Stimulated activated CD8-positive, alpha-beta memory T cell treated with anti-CD3 and anti-CD28 coated beads, Interleukin-7, amount 100 ng/mL, for 24 hours (primary cell): ENCODE measurements around the gene YKT6.

Source experiments
- DNase-seq: peaks from one replicate; pipeline ENCODE4 v3.0.0-alpha.2; 2020; ENCODE audit warnings: low read depth

YKT6 gene

DNA sequence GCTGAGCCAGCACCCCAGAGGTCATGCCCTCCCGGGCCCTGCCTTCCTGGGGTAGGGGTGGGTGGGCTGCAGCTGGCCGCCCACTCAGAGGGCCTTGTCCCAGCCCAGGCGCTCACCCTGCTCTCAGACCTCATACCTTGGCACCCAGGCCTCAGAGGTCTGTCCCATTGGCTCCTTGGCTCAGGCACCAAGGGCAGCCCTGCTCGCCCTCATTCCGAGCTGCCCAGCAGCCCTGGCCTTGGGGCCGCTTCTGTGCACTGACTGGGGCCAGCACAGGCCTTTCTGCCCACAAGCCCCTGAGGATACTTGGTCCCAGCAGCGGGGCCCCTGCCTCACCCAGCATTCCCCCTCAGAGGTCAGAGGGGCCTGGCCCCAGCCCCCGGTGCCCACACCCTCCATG lies 34.3 kb downstream of the YKT6 start:
- DNase-seq: no peak

DNA sequence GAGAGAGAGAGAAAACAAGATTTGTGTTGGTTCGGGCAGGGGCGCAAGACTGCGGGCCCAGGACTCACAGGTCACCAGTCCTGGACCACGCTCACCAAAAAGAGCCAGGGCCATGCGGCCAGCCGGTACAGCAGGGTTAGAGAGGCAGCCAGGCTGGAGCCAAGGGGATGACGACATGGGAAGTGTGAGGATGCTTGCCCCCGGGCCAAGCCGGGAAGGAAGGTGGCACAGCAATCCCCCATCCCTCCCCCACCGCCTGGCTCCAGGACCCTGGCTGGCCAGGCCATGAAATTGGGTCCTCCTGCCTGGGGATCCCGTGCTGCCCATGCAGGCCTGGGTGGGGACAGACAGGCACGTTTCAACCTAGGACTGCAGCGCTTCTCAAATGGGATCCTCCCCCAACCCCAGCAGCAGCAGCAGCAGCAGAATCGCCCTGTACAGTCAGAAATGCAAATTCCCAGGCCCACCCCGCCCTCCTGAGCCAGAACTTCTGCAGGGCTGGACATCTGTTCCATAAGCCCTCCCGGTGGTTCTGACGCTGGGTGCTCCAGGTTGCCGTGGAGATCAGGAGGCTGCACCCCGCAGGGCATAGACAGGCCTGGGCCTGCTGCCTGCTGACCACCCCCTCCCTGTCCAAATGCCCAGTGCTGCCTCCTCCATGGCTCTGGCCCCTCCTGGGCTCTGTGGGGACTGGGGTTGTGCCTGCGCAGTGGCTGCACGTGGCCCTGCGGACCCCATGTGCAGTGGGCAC lies 35.0 kb downstream of the YKT6 start:
- no peak for DNase-seq

DNA sequence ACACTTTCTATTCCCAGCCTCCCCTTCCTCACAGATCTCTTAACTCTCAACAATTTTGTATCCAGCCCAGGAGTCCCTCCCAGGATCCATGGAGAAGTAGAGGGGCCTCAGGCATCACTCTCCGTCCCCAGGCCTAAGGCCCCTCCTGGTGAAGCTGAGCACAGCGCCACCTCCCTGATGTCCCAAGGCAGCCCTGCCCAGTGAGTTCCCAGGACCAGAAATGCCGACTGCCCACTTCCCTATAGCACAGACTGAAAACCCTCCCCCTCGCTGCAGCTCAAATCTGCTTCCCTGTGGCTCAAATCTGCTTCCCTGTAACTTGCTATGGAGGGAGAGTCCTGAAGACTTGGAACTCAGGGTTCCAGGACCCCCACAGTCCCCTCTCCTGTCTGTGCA lies 35.6 kb downstream of the YKT6 start:
- DNase-seq: no peak

DNA sequence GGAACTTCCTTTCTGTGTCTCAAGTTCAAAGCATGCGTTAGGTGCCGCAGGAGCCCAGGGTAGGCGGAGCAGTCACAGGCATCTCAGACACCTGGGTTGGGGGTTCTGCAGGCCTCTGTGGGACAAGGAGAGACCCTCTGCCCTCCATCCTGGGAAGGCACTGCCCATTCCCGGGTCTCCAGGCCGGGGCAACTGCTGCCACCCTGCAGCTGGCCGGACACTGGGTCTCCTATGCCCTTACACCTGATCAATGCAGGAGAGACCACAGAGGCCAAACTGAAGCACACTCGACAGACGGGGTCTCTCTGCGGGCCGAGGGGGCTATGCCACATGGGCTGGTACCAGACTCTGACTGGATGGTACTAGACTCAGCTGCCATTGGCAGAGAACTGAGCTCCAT lies 36.9 kb downstream of the YKT6 start:
- no peak for DNase-seq

DNA sequence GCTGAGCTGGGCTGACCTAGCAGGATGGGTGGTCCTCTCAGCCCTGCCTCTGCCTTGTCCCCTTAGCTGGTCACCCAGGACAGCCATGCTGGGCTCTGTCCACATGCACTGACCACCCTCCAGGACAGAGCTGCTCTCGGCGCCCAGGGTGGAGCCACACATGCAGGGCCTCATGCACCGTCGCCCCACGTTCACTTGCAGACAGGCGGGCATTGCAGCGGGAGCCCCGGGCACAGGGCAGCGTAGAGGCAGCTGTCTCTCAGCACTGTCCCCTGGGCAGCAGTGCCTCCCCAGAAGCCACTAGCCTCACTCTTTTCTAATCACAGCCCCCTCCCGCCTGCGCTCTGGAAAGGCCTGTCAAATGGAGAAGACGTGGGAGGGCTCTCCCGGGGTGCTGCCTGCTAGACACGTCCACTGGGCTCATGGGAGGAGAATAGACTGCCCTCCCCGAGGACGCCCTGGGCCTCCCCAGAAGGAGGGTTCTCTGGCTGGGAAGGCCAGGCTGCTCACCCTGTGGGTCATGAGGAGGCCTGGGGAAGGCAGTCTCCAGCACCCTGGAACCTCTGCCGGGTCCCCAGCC lies 37.4 kb downstream of the YKT6 start:
- DNase-seq: no peak

DNA sequence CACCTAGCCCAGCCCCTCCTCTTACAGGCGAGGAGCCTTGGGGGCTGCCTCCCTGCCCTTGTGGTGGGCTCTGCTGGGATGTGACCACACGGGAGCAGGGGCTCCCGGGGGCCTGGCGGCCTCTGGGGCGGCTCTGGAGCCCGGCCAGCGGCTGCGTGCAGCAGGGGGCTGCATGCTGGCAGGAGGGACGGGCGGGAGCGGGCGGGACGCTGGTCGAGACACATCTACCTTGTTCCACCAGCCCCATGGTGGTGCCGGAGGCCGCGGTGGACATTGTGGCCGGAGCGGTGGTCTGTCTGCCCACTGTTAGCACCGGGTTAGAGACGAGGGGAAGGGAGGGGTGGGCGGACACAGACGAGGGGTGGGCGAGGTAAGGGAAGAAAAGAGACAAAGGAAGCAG lies 38.6 kb downstream of the YKT6 start:
- DNase-seq: no peak

DNA sequence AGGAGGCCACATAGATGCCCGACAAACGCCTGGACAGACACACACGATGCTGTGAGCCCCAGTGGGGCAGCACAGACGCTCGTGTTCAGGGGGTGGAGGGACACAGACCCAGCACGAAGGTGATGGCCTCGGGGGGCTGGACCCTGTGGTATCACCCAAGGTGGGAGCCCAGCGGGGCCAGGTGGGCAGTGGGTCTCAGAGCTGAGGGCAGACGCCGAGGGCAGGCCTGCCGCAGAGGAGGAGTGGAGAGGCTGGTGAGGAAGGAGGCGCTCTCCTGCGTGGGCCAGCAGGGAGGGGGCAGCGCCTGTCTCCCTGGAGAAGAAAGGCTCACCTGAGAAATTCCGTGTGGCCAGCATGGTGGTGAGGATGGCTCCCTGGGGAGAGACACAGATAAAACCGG lies 39.6 kb downstream of the YKT6 start:
- DNase-seq: no peak

DNA sequence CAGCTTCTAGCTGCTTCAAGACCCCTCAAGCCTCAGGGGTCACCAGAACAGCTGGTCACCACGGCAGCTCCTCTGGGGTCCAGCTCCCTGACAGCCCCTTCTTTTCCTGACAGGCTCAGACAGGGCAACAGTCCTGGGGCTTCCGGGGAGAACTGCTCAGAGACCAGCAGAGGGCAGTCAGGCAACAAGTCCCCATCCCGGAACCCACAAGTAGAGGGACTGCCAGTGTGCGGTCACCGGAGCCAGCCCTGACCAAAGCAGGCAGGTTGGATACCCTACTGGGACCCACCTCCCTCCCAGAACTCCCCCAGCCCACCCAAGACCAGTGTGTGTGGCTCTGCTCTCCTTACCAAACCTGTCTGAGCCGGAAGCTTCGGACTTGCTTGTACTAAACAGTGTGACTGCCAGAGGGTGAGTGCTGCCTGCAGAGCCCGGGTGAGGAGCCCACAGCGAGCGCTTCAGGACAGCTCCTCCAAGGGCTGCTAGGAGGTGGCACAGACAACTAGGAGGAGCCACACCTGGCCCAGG lies 40.3 kb downstream of the YKT6 start:
- DNase-seq: peak; percentile 31

DNA sequence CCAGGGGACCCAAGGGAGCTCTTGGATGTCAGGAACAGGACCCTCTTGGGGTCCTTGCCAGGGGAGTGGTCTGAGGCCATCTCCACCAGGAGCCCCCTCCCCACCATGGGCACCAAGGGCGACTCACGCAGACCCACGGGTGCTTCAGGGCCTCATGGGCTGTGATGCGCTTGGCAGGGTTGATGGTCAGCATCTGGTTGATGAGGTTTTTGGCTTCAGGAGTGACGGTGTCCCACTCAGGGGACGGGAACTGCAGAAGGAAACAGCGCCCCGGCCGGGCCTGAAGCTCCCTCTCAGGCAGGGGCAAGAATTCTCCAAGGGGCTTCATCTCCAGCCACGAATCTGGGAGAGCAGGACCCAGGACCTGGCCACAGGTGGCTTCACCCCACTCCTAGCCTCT lies 41.3 kb downstream of the YKT6 start:
- DNase-seq: no peak

DNA sequence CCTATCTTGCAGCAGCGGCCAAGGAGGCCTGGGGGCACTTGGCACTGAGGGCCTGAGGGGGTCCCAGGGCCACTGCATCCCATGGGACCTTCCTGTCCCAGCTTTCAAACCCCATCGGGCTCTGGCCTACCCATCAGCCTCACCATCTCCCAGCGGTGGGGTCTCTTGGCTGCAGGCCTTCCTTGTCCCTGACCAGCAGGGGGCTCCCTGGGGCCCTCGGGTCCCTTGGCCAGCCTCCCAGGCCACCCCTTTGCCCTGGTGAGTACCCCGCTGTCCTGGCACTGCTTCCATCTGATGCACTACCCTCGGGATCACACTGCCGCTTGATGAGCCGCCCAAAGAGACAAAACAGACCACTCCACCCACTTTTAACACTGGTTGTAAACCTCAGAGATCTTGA lies 43.5 kb downstream of the YKT6 start:
- no peak for DNase-seq

DNA sequence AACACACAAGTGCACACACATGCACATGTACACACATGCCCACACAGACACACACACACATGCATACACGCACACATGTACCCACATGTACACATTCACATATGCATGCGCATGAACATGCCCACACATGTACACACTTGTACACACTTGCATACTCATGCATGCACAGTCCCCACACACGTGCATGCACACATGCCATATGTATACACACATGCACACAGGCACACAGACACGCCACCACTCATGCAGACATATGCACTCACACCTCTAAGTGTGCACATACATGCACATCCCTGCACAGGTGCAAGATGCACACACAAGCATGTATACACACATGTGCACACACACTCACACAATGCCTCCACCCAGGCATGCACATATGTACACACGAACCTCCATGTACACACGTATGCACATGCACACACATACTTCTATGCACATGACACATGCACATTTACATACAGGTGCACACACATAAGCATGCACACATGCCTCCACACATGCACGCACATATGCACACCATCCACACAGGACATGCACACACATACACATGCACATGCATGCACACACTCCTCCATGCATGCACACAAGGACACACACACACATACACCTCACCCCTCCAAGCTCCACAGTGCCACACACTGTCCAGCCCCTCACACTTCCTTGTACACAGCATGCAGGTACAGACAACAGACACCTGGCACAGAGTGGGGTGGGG lies 45.8 kb downstream of the YKT6 start:
- DNase-seq: no peak

DNA sequence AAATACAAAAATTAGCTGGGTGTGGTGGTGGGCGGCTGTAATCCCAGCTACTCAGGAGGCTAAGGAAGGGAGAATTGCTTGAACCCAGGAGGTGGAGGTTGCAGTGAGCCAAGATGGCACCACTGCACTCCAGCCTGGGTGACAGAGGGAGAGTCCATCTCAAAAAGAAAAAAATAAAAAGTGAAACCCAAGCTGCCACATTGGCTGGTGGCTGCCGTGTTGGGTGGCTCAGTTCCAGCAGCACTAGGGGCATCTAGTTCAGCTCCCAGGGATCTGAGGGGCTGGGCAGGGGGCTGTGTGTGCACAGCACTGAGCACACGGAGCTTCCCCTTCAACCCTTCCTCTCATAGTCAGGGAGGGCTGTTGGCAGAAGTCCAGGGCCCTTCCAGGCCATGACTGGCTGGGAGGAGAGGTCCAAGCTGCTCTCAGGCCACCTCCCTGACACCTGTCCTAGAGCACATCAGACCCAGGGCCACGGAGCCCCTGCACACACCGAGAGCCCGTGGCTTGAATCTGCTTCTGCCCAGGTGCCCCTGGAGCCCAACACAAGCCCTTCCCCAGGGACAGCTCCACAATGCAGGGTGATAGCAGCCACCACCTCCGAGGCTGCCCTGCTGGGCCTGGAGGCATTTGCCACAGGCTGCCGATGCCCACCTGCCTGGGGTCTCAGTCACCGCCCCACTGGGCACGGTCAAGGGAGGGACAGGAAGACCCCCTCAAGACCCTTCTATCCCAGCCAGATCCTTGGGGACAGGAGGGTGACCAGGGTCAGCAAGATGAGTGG lies 47.3 kb downstream of the YKT6 start:
- no peak for DNase-seq

DNA sequence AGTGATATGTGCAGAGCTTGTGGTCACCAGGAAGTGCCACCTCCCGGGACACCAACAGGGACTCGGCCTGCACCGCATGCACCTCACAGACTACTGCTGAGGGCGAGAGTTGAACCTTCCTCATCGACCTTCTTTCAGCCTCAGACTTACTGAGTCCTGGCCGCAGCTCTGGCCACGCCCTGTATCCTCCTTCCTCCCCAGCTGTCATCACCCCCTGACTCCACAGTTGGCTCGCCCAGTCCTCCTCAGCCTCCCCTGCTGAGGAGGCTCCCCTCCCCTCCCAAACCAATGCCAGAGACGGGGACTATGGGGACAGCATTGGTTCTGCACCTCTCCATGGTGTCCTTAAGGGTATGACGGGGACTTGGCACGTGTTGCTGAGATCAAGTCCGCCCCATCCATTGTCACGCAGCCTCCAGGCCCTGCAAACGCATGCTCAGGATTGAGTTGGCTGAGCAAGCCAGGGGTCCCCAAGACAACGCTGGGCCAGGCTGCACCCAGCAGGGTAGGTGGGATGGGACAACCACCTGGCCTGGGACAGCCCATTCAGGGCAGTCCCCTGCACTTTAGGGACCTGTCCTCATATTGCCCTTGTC lies 49.0 kb downstream of the YKT6 start:
- DNase-seq: no peak

DNA sequence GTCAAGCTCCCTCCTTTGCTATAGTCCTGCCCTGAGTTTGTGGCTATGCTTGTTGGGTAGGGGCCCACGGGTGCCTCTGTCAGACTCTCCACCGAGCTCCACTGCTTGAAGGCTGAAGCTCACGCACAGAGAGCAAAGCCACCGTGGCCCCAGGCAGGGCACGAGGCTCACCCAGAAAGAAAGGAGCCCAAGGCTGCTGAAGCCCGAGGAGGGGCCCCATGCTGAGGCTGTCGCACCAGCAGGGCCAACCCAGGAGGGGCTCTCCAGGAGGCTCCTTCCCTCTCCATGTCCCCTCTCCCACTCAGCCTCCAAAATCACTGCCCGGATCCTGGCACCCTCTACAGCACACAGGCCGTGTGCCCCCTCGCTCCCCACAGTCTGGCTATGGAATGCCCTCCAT lies 50.5 kb downstream of the YKT6 start:
- DNase-seq: no peak

DNA sequence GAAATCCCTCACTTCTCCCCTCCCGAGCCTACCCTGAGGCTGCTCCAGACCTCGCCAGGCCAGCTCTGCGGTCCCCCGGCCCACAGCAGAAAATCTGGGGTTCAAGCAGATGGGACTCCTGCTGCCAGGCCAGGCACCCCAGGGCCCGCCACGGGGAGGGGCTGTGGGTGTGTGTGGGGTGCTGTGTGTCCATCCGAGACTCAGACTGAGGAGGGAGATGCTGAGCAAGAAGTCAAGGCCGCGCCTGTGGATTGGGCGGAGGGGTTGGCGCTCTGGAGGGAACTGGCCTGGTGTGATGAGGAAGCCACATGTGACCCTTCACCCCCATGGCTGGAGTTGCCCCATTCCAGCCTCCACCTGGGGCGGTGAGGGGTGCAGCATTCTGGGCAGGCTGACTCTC lies 51.1 kb downstream of the YKT6 start:
- DNase-seq: no peak

DNA sequence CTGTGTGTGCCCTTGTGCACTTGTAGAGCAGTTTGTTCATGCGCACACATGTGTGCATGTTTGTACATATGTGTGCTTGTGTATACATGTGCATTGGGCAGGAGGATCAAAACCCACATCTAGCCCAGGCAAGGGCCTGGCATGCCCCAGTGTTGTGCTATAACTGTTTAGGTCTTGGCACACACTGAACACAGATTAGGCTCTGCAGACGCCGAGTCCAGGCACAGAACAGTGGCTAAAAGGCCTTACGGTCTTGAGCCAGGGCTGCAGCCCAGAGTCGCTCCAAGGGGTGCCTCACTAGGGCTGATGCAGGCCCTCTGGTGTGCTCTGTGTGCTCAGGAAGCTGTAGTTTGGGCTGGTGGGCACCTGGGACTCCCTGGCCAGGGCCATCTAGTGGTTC lies 55.7 kb downstream of the YKT6 start:
- DNase-seq: no peak

DNA sequence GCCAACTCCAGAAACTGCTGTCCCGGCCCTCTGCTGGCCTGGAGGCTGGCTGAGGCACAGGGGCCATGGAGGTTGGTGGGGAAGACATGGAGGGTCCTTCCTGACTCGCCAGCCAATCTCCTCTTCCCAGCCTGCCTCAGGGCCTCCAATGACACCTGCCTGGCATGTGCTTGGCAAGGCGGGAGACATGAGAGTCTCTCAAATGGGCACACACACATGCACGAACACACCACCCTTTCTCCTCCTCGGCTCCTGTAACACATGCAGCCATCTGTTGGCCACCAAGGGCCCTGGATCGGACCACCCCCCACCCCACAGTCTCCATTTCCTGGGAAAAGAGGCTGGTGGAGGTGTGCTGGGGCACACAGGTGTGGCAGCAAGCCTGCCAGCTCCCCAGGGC lies 56.4 kb downstream of the YKT6 start:
- DNase-seq: no peak

DNA sequence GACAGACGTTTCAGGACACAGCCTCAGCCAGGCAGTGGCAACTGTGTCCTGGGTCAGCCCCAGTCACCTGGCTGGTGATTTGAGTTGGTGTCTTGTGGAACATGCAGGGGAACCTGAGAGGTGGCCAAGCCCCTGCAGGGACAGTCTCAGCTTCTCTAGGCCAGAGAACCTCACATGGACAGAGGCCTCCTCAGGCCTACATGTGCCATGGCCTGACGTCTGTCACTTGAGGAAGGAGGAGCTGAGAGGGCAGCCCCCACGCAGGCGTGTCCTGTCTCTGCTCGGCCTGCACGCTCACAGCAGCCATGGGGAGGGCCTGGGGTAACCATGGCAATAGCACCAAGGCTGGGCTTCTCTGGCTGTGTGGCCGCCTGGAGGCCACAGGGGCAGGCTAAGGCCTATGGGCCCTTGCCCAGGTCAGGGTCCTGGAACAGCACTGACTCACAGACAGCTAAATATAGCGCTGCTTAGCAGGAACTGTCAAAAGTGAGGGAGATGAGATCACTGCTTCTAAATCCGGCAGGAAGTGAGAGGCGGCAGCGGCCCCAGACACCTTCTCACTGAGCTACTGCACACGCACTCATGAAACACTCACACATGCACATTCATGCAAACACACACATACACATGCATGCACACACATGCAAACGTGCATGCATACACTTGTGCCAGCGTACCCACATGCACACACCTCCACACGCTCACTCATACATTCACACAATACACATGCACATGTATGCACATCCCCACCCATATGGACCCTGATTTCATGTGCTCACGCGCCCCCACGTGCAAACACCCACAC lies 57.0 kb downstream of the YKT6 start:
- peak; percentile 38 for DNase-seq

DNA sequence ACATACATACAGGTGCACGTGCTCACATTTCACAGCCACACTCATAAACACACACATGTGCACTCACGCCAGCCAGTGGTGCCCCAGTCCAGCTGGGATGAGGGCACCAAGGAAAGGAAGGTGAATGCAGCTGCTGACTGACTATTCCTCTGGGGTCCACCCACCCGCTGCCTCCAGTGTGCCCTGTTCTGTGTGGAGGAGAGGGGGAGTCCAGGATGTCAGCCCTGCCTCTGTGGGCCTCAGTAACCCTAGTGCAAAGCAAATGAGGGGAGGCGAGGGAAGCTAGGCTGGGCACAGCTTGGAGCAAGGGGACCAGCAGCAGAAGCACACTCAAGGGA lies 57.6 kb downstream of the YKT6 start:
- DNase-seq: no peak

DNA sequence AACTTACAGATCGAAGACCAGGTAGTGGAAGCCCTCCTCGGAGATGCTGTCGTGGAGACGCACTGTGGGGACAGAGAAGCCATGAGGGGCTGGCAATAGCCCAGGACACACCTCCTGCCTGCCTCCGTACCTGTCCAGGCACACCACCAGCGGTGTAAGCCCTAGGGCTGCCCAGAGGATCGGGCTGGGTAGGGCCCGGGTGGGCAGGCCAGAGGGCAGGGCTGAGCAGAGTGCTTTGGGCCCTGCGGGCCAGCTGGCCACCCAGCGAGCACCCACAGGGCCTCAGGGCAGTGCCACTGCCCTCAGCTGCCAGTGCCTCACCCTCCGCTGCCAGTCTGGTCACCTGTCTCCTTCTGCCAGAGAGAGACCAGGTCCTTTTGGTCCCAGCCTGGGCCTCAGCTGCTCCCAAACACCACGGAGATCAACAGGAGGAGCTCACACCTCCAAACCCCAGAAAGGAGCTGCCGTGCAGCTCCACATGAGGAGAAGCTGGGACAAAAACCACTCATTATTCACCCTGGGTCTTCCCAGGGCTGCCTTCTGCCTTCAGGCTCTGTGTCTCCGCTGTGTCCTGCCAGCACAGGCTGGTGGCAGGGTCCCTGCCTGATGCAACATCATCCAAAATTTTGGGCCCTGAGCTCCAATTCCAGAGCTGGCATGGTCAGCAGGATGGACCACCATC lies 58.2 kb downstream of the YKT6 start:
- no peak for DNase-seq
